Sigmoid colon (tissue), 4 donors: ENCODE data around the gene MICAL2.

Experiments
- POLR2AphosphoS5 ChIP-seq, 4 donors: sonication (generic); formaldehyde crosslinking; IDR thresholded peaks; one replicate each; pipeline ENCODE4 v1.6.1; 2017; ENCODE audit warnings: antibody characterized with exemption in 4 of 4
- TF ChIP-seq, protein P1 (sequence below), 4 experiments: fragments of 450-650 bp in 3 of 4; fragments of 200-600 bp in 1 of 4; IDR thresholded peaks; one replicate each; pipeline ENCODE4 v1.5.1; 2016 to 2019; ENCODE audit warnings: antibody characterized with exemption in 4 of 4, mild to moderate bottlenecking in 3 of 4, moderate library complexity in 2 of 4

- TF ChIP-seq POLR2AphosphoS5 (IDR thresholded peaks at IDR 0.05) = no peak
- TF ChIP-seq, protein P1, sequence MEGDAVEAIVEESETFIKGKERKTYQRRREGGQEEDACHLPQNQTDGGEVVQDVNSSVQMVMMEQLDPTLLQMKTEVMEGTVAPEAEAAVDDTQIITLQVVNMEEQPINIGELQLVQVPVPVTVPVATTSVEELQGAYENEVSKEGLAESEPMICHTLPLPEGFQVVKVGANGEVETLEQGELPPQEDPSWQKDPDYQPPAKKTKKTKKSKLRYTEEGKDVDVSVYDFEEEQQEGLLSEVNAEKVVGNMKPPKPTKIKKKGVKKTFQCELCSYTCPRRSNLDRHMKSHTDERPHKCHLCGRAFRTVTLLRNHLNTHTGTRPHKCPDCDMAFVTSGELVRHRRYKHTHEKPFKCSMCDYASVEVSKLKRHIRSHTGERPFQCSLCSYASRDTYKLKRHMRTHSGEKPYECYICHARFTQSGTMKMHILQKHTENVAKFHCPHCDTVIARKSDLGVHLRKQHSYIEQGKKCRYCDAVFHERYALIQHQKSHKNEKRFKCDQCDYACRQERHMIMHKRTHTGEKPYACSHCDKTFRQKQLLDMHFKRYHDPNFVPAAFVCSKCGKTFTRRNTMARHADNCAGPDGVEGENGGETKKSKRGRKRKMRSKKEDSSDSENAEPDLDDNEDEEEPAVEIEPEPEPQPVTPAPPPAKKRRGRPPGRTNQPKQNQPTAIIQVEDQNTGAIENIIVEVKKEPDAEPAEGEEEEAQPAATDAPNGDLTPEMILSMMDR (IDR thresholded peaks at IDR 0.05) = no peak
These were observed 2.4 kb downstream of the MICAL2 start for GRCh38 chr11:12112750-12113149.
